ENCODE measurements around the gene SH3BGRL3.

- no peak for TF ChIP-seq EZH2phosphoT487 (IDR thresholded peaks at IDR 0.05; ENCODE audit: borderline replicate concordance, low read length)
- TF ChIP-seq CTCF (IDR thresholded peaks at IDR 0.05; ENCODE audit: low read depth, low read length, poor library complexity, severe bottlenecking), result peak; percentile 43
Measured at GRCh38 chr1:26234644-26235370, 45.1 kb upstream of the SH3BGRL3 start.
